ENCODE data around the gene COG2.
"Not testable (repeated sequence)": the region's sequence is repeated elsewhere in the genome, so short reads cannot be mapped to it uniquely, and the experiment has no call there.

COG2 gene

DNA sequence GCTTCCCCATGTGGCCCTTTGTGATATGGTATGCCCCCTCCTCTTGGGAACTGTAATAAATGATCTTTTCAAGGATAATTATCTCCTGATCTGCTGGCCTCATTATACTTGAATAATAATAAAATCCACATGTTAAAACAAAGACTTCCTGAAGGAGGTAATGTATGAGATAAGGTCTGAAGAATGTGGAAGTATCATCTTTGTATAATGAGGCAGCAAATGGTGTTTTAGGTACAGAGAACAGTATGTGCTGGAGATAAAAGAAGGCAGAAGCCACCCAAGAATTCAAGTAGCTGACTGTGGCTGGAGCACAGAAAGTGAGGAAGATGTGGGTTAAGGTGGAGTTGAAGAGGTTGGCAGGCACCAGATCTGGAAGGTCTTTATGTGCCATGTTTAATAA lies 12.8 kb upstream of the COG2 start:
- no peak for DNase-seq

GRCh38 chr1:230631477-230631876 lies 10.8 kb upstream of the COG2 start:
- DNase-seq: no peak

- no peak for DNase-seq
These were observed 9.9 kb upstream of the COG2 start for GRCh38 chr1:230632273-230632873.

DNA sequence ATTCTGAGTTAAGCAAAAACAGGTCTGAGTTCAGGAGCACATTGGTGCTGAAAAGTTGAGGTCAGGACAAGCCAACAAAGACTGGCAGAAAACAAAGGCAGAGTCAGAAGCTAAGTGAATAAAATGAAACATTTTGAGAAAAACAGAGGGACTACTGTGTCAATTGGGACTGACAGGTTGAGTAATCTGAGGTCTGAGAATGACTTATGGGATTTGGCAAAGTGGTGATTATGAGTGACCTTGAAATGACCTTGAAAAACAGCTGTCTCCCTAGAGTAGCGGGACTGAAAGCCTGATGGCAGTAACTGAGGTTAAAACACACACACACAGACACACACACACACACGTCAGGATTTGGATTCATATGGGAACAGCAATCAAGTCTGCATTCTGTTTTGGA lies 8.8 kb upstream of the COG2 start:
- no peak for DNase-seq

GRCh38 chr1:230634384-230634783 lies 7.9 kb upstream of the COG2 start:
- DNase-seq: no peak

- DNase-seq: no peak
These were observed 5.6 kb upstream of the COG2 start for GRCh38 chr1:230636575-230637148.

DNA sequence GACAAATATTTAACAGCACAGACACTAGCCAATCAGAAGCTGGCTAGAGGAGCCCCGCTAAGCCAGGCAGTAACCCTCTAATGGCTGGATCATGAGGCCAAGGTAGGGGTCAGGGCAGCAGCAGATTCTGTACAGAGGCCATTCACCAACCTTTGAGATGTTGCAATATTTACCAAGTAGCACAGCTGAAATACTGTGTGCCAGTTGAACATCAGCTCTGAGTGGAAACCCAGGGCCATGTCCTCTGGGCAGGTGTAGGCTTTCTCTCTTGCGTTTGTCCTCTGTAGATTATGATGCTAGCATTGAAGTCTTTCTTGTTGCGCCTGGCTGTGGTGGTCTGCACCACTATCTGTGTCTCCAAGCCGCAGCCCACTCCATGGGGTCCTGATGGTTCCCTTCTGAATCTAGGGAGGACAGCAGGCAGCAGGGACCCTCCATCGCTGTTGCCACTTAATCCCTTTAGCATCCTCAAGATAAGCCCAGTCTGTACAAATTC lies 2.5 kb upstream of the COG2 start:
- no peak for DNase-seq

- no peak for DNase-seq
These were observed 935 bp upstream of the COG2 start for GRCh38 chr1:230641346-230641745.

DNA sequence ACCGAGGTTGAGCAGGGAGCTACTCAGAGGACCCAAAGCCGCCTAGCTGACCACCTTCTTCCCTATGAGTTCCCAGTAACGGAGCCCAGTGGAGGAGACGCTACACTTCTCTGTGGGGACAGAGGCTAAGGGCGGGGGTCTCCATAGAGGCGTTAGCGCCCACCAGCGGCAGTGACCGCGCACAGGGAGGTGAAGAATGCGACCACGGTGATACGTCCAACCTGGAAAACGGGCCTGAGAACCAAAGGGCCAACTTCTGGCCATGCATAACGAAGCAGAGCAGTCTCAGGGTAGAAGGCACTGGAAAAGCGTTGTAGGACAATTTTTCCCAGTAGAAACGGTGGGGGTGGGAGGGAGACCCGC lies 400 bp upstream of the COG2 start:
- DNase-seq: peak; percentile 3

GRCh38 chr1:230643908-230644307 lies 1.6 kb downstream of the COG2 start:
- no peak for DNase-seq

DNA sequence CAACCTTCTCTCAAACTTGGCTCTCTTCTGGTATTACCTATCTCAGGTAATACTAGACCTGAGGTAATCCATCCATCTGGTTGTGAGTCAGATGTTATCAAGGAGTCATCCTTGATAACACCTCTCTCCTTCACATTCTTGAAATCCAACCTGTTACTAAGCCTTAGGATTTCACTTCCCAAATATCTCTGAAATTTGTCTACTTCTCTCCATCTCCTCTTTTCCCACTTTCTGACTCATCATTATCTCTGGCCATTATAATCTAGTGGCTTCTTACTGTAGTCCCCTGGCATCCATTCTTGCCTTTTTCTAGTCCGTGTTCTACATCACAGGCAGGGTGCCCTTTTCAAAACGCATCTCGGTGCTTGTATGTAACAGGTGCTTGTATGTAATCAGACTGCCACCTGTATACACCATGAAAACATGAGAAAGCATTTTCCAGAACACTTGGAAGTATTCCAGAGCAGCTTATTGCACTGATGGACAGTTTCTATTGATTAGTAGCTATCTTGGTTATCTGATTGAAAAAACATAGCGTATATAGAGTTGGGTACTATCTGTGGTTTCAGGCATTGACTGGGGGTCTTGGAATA lies 4.5 kb downstream of the COG2 start:
- no peak for DNase-seq

DNA sequence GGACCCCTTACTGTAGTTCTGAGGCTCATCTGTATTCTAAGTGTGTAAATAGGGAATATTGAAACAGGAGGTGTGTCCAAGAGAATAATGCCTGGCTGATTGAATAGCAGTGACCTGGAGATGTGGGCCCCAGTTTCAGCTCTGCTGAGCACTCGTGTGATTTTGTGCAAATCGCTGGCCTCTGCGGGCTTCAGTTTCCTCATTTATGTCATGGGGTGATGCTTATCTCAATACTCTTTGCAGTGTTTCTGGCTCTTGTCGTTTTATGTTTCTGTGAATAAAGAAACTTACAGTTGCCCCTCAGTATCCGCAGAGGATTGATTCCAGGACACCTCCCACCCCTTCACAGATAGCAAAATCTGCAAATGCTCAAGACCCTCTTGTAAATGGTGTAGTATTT lies 5.0 kb downstream of the COG2 start:
- DNase-seq: no peak

- no peak for DNase-seq
These were observed 5.8 kb downstream of the COG2 start for GRCh38 chr1:230648114-230648513.

- DNase-seq: no peak
These were observed 8.0 kb downstream of the COG2 start for GRCh38 chr1:230650300-230650699.

DNA sequence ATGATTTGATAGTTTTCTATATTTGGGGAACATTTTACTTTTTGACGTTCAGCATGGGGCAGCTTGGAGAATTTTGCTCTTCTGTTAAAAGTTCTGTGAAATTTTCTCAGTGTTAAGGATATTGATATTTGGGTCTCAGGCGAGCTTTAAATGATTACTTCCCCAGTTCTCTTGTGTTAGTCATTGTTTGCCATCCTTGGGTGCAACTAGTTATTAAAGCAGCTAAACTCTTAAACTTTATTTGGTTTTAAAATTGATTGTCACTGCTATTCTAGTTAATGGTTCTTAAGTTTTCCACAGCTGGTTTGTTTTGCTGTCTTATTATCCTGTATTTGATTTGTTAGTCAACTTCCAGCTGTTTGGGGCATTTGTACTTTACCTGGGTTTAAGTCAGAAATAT lies 9.0 kb downstream of the COG2 start:
- DNase-seq: no peak

DNA sequence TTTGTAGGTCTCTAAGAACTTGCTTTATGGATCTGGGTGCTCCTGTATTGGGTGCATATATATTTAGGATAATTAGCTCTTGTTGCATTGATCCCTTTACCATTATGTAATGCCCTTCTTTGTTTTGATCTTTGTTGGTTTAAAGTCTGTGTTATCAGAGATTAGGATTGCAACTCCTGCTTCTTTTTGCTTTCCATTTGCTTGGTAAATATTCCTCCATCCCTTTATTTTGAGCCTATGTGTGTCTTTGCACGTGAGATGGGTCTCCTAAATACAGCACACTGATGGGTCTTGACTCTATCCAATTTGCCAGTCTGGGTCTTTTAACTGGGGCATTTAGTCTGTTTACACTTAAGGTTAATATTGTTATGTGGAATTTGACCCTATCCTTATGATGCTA lies 14.4 kb downstream of the COG2 start:
- not testable (repeated sequence) for DNase-seq

DNA sequence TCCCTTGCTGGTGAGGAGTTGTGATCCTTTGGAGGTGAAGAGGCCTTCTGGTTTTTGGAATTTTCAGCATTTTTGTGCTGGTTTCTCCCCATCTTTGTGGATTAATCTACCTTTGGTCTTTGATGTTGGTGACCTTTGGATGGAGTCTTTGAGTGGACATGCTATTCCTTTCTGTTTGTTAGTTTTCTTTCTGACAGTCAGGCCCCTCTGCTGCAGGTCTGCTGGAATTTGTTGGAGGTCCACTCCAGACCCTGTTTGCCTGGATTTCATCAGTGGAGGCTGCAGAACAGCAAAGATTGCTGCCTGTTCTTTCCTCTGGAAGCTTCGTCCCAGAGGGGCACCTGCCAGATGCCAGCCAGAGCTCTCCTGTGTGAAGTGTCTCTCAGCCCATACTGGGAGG lies 15.8 kb downstream of the COG2 start:
- not testable (repeated sequence) for DNase-seq

DNA sequence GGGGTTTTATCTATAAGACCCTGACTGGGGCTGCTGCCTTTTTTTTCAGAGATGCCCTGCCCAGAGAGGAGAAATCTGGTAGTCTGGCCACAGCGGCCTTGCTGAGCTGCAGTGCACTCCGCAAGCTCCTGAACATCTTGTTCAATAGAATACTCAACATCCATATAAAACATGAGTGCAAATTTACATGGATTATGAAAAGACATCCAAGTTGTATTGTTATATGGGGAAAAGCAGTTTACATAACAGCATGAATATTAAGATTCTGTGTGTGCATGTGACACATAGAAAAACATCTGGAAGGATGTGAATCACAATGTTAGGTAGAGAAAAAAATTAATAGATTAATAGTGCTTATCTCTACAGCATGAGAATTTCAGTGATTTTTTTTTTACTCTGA lies 16.4 kb downstream of the COG2 start:
- DNase-seq: no peak

DNA sequence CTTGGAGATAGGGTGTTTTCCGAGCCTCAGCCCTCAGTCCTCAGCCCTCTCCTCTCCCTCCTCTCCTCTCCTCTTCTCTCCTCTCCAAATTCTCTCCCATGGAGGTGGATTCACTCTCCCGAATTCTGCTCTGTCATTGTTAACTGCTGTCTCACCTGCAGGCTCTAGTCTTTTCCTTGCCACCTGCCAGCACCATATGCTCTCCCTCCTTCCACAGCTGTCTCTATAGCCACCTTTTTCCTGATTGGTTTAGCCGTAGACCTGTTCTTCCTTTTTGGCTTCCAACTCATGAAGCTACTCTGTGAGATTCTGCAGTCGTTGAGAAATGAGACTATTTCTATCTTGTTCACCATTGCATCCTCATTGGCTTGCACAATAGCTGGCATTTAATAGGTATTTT lies 19.7 kb downstream of the COG2 start:
- DNase-seq: no peak

DNA sequence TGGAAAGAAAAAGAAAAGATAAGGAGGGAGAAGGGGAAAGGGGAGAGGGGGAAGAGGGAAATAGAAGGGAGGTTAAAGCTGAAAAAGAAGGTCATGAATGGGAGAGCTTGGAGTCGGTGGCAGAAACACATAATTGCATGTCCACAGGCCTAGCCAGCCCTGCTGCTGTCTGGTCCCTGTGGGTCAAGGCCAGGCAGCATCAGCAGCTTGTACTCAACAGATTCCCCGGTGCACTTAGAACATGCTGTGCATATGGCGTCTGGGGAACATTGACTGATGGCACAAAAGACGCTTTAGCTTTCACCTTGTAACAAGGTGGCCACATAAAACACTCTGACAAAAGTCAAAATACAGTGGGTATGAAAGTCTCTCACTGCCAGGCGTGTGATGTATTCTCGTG lies 25.9 kb downstream of the COG2 start:
- no peak for DNase-seq

DNA sequence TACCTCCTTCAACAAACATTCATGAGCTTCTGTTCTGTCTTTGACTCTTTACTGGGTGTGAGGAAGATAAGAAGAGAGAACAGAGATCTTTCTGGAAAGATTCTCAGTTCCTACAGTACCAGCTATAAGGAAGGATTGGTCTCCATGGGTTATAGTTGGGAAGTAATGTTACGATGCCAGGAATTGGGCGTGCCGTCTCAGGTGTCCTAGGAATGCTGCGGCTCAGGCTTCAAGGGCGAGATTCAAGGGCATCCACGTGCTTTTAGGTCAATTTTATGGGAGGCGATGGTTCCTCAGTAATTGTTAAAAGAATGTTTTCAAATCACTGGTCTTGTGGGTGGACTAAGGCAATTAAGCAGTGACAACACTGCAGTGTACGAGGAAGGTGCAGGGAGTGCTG lies 27.3 kb downstream of the COG2 start:
- DNase-seq: no peak

GRCh38 chr1:230674581-230674980 lies 32.3 kb downstream of the COG2 start:
- DNase-seq: no peak

- DNase-seq: no peak
These were observed 34.9 kb downstream of the COG2 start for GRCh38 chr1:230677200-230677599.

- no peak for DNase-seq
These were observed 36.9 kb downstream of the COG2 start for GRCh38 chr1:230679192-230679591.

DNA sequence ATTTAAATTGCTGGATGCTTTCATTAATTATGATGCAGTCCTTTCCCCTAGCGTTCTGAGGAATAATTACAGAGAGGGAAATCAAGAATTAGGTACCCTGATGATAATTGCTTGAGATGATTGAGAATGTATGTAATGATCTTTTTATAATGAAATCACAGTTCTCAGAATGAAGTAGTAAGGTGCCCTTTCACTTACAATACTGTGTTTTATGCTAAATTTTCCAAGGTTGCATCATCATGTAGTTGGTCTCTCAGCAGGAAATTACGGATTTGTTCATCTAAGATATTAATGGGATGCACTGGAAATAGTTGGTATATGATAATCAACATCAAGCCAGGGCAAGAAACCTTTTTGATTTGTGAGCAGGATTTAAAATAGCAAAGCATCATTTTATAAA lies 37.5 kb downstream of the COG2 start:
- no peak for DNase-seq

All from activated gamma-delta T cell treated with Interleukin-2 at 50 U/mL for 16 hours (primary cell).